ENCODE results near the gene TMTC4.
"Not testable (repeated sequence)": the region's sequence is repeated elsewhere in the genome, so short reads cannot be mapped to it uniquely, and the experiment has no call there.

The TMTC4 gene

DNA sequence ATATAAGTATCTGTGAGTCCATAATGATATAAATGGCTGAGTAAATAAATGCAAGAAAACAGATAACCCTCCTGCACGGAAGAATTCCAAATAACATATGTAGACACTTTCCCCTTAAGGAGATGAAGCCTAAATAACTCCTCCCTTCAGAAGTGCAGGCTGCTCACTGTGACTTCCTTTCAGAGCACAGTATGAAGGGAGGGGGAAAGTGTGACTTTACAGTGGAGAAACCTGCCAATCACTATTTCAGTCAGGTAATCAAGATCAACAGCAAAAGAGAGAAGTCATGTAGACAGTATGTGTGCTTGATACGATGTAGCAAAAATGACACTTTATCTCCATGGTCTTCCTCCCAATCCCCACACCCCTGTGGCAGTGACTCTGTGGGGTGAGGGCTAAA is 93.1 kb downstream of the TMTC4 start:
- TF ChIP-seq, protein P1, sequence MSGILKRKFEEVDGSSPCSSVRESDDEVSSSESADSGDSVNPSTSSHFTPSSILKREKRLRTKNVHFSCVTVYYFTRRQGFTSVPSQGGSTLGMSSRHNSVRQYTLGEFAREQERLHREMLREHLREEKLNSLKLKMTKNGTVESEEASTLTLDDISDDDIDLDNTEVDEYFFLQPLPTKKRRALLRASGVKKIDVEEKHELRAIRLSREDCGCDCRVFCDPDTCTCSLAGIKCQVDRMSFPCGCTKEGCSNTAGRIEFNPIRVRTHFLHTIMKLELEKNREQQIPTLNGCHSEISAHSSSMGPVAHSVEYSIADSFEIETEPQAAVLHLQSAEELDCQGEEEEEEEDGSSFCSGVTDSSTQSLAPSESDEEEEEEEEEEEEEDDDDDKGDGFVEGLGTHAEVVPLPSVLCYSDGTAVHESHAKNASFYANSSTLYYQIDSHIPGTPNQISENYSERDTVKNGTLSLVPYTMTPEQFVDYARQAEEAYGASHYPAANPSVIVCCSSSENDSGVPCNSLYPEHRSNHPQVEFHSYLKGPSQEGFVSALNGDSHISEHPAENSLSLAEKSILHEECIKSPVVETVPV (CRISPR knock-in tag; IDR thresholded peaks at IDR 0.05), result no peak
- TF ChIP-seq TCF4 (CRISPR knock-in tag; IDR thresholded peaks at IDR 0.05; ENCODE audit: borderline replicate concordance) (no peak), ZFP30 (CRISPR knock-in tag; IDR thresholded peaks at IDR 0.05) (no peak), OSR1 (CRISPR knock-in tag; IDR thresholded peaks at IDR 0.05) (no peak), CREB5 (CRISPR knock-in tag; IDR thresholded peaks at IDR 0.05; ENCODE audit: low read depth) (no peak), ESRRG (CRISPR knock-in tag; IDR thresholded peaks at IDR 0.05) (no peak), BACH2 (CRISPR knock-in tag; IDR thresholded peaks at IDR 0.05; ENCODE audit: borderline replicate concordance) (no peak)
- no peak for ATAC-seq

- ATAC-seq, result no peak
- TF ChIP-seq TCF4 (CRISPR knock-in tag; IDR thresholded peaks at IDR 0.05; ENCODE audit: borderline replicate concordance), result no peak
- no peak for TF ChIP-seq PATZ1 (CRISPR knock-in tag; IDR thresholded peaks at IDR 0.05; ENCODE audit: borderline replicate concordance)
- TF ChIP-seq ESRRG (CRISPR knock-in tag; IDR thresholded peaks at IDR 0.05), result no peak
- no peak for TF ChIP-seq PPARA (CRISPR knock-in tag; IDR thresholded peaks at IDR 0.05; ENCODE audit: borderline replicate concordance)
- TF ChIP-seq BACH2 (CRISPR knock-in tag; IDR thresholded peaks at IDR 0.05; ENCODE audit: borderline replicate concordance), result no peak
- TF ChIP-seq, protein P2, sequence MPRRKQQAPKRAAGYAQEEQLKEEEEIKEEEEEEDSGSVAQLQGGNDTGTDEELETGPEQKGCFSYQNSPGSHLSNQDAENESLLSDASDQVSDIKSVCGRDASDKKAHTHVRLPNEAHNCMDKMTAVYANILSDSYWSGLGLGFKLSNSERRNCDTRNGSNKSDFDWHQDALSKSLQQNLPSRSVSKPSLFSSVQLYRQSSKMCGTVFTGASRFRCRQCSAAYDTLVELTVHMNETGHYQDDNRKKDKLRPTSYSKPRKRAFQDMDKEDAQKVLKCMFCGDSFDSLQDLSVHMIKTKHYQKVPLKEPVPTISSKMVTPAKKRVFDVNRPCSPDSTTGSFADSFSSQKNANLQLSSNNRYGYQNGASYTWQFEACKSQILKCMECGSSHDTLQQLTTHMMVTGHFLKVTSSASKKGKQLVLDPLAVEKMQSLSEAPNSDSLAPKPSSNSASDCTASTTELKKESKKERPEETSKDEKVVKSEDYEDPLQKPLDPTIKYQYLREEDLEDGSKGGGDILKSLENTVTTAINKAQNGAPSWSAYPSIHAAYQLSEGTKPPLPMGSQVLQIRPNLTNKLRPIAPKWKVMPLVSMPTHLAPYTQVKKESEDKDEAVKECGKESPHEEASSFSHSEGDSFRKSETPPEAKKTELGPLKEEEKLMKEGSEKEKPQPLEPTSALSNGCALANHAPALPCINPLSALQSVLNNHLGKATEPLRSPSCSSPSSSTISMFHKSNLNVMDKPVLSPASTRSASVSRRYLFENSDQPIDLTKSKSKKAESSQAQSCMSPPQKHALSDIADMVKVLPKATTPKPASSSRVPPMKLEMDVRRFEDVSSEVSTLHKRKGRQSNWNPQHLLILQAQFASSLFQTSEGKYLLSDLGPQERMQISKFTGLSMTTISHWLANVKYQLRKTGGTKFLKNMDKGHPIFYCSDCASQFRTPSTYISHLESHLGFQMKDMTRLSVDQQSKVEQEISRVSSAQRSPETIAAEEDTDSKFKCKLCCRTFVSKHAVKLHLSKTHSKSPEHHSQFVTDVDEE (CRISPR knock-in tag; IDR thresholded peaks at IDR 0.05), result no peak
- no peak for TF ChIP-seq ZNF70 (CRISPR knock-in tag; IDR thresholded peaks at IDR 0.05)
- no peak for TF ChIP-seq ZFP3 (CRISPR knock-in tag; IDR thresholded peaks at IDR 0.05)
- no peak for TF ChIP-seq ZNF565 (CRISPR knock-in tag; conservative IDR thresholded peaks at IDR 0.05; ENCODE audit: low read depth)
Measured at GRCh38 chr13:100581030-100581429, 93.6 kb downstream of the TMTC4 start.

DNA sequence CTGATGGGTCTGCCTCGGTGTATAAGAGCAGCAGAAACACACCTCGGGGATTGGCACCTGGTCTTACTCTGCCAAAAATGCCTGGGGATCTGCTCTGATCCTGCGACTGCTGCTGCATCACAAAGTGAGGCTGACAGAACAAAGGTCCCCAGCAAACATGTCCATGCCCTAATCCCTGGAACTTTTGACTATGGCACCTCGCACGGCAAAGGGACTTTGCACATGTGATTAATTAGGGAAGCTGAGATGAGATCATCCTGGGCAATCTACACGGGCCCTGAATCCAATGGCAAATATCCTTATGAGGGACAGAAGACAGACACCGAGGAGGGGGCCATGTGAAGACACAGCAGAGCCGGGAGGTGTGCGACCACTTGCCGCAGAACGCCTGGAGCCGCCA is 94.5 kb downstream of the TMTC4 start:
- TF ChIP-seq ESRRG (CRISPR knock-in tag; IDR thresholded peaks at IDR 0.05) (no peak), ZNF8 (CRISPR knock-in tag; IDR thresholded peaks at IDR 0.05) (no peak)
- no peak for ATAC-seq

- not testable (repeated sequence) for ATAC-seq
Measured at GRCh38 chr13:100577239-100577638, 97.4 kb downstream of the TMTC4 start.

DNA sequence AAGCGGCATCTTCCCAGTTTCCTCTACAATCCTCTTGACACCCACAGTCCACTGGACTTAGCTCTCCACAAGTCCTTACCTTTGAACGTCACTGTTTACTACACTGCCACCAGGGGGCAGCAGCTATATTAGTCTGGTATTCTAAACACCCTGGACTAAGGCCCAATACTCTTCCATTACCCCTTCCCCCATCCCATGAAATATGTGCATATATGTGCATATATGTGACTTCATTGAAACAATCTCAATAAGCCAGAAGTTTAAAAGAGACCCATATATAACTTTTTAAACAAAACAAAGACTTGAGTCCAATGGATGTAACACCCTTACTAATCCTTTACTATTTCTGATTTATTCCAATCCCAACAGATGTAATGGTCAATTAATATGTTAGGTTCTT is 101.5 kb downstream of the TMTC4 start:
- TF ChIP-seq, protein P1 (CRISPR knock-in tag; IDR thresholded peaks at IDR 0.05), result no peak
- no peak for TF ChIP-seq ZC3H10 (CRISPR knock-in tag; IDR thresholded peaks at IDR 0.05)
- no peak for TF ChIP-seq SNAI2 (CRISPR knock-in tag; IDR thresholded peaks at IDR 0.05)
- TF ChIP-seq PATZ1 (CRISPR knock-in tag; IDR thresholded peaks at IDR 0.05; ENCODE audit: borderline replicate concordance), result no peak
- no peak for TF ChIP-seq BACH2 (CRISPR knock-in tag; IDR thresholded peaks at IDR 0.05; ENCODE audit: borderline replicate concordance)
- no peak for TF ChIP-seq PPARA (CRISPR knock-in tag; IDR thresholded peaks at IDR 0.05; ENCODE audit: borderline replicate concordance)
- no peak for TF ChIP-seq ZNF70 (CRISPR knock-in tag; IDR thresholded peaks at IDR 0.05)
- no peak for TF ChIP-seq ZFP30 (CRISPR knock-in tag; IDR thresholded peaks at IDR 0.05)
- no peak for TF ChIP-seq ZFP3 (CRISPR knock-in tag; IDR thresholded peaks at IDR 0.05)
- no peak for TF ChIP-seq ISL1 (CRISPR knock-in tag; IDR thresholded peaks at IDR 0.05)
- TF ChIP-seq CSDC2 (CRISPR knock-in tag; IDR thresholded peaks at IDR 0.05), result no peak
- TF ChIP-seq RARB (CRISPR knock-in tag; IDR thresholded peaks at IDR 0.05), result no peak
- no peak for TF ChIP-seq ZNF565 (CRISPR knock-in tag; conservative IDR thresholded peaks at IDR 0.05; ENCODE audit: low read depth)
- no peak for TF ChIP-seq GLIS3 (CRISPR knock-in tag; IDR thresholded peaks at IDR 0.05)
- TF ChIP-seq ESRRG (CRISPR knock-in tag; IDR thresholded peaks at IDR 0.05), result no peak
- ATAC-seq, result peak; percentile 88
